Stomach (tissue), 4 donors: ENCODE data around the gene LRRFIP1.

Experiments
- CTCF ChIP-seq, 7 experiments: fragments of 450-650 bp in 4 of 7; fragments of 200-600 bp in 3 of 7; sonication (generic) in 3 of 7; IDR thresholded peaks; one replicate each; pipeline ENCODE4 v1.5.1; 2016 to 2019; ENCODE audit warnings: antibody characterized with exemption in 7 of 7, control low read depth in 2 of 7, mild to moderate bottlenecking in 1 of 7
- POLR2A ChIP-seq, 4 donors: fragments of 450-650 bp; IDR thresholded peaks; one replicate each; pipeline ENCODE4 v1.6.1; 2016; ENCODE audit warnings: antibody characterized with exemption in 4 of 4, control low read depth in 2 of 4, mild to moderate bottlenecking in 1 of 4, moderate library complexity in 1 of 4

GRCh38 chr2:237626813-237627440 is 460 bp upstream of the LRRFIP1 start:
- no peak for TF ChIP-seq POLR2A (IDR thresholded peaks at IDR 0.05)
- TF ChIP-seq CTCF (IDR thresholded peaks at IDR 0.05) = no peak
